SK-N-SH (cell line): Measurements from ENCODE around the gene SZT2.

Experiments used
- CHD2 ChIP-seq: fragments of 150-350 bp; IDR thresholded peaks from 2 replicates; pipeline ENCODE4 v1.6.1; 2018; ENCODE audit warnings: low read length; ENCODE audit not compliant: partially characterized antibody
- EP300 ChIP-seq, 2 experiments: IDR thresholded peaks; 2 replicates each; pipeline versions ENCODE4 v1.4.0 to v1.6.1; 2012; ENCODE audit warnings: borderline replicate concordance in 1 of 2, low read depth in 1 of 2, low read length in 1 of 2
- GATA2 ChIP-seq: sonication (generic); formaldehyde crosslinking; IDR thresholded peaks from 2 replicates; pipeline ENCODE4 v1.5.0; 2020; ENCODE audit warnings: mild to moderate bottlenecking, missing genetic modification reagents
- MXI1 ChIP-seq: IDR thresholded peaks from 2 replicates; pipeline ENCODE4 v1.6.1; 2012; ENCODE audit warnings: mild to moderate bottlenecking, low read depth, low read length, improper control_type of control experiment
- NRF1 ChIP-seq: IDR thresholded peaks from 2 replicates; pipeline ENCODE4 v1.6.1; 2012; ENCODE audit warnings: low read depth, mild to moderate bottlenecking, low read length
- POLR2AphosphoS5 ChIP-seq: IDR thresholded peaks from 2 replicates; pipeline ENCODE4 v1.6.1; 2012; ENCODE audit warnings: low read depth, low read length
- RAD21 ChIP-seq: IDR thresholded peaks from 2 replicates; pipeline ENCODE4 v1.6.1; 2012; ENCODE audit warnings: mild to moderate bottlenecking, low read length
- RCOR1 ChIP-seq: fragments of 150-350 bp; IDR thresholded peaks from 2 replicates; pipeline ENCODE4 v1.6.1; 2017; ENCODE audit warnings: antibody characterized with exemption, low read length
- RFX5 ChIP-seq: IDR thresholded peaks from 2 replicates; pipeline ENCODE4 v1.6.1; 2012; ENCODE audit warnings: mild to moderate bottlenecking, improper control_type of control experiment, low read length
- TAF1 ChIP-seq: IDR thresholded peaks from 2 replicates; pipeline ENCODE4 v1.6.1; 2012; ENCODE audit warnings: low read depth, mild to moderate bottlenecking, low read length, moderate library complexity, borderline replicate concordance
- TF ChIP-seq, protein P1 (sequence below): fragments of 200-600 bp; sonication (generic); IDR thresholded peaks from 2 replicates; pipeline ENCODE4 v1.6.1; 2017; ENCODE audit warnings: antibody characterized with exemption, mild to moderate bottlenecking, moderate library complexity
- TF ChIP-seq, protein P2 (sequence below): IDR thresholded peaks from 2 replicates; pipeline ENCODE4 v1.6.1; 2012; ENCODE audit warnings: mild to moderate bottlenecking, low read depth, low read length, moderate library complexity
- TF ChIP-seq, protein P3 (sequence below): IDR thresholded peaks from 2 replicates; pipeline ENCODE4 v1.4.0; 2012; ENCODE audit warnings: low read depth
- TF ChIP-seq, protein P4 (sequence below): IDR thresholded peaks from 2 replicates; pipeline ENCODE4 v1.4.0; 2012; ENCODE audit warnings: low read depth, borderline replicate concordance

DNA sequence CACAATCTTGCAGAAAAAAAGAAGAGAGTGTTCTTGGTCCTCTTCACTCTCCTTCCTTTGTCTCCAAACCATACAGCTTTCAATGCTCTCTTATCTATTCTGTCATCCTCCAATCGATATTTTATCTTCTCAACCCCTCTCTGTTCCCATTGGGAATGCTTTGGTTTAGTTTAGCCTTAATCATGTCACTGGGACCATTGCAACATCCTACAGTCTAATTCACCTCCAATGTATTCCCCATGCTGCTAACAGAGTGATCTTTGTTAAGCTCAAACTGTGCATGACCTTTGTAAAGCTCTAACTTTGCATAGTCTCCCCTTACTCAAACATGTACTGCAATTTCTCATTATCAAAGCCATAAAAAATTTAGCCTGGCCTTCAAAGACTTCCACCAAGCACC lies 49.1 kb upstream of the SZT2 start:
- TF ChIP-seq EP300 (IDR thresholded peaks at IDR 0.05; ENCODE audit: borderline replicate concordance in 1 of 2, low read depth in 1 of 2, low read length in 1 of 2) (no peak), CHD2 (no peak), GATA2 (CRISPR knock-in tag) (no peak), RFX5 (no peak), TAF1 (no peak), RCOR1 (no peak), MXI1 (no peak), RAD21 (no peak), NRF1 (no peak), POLR2AphosphoS5 (no peak)
- TF ChIP-seq, protein P1, sequence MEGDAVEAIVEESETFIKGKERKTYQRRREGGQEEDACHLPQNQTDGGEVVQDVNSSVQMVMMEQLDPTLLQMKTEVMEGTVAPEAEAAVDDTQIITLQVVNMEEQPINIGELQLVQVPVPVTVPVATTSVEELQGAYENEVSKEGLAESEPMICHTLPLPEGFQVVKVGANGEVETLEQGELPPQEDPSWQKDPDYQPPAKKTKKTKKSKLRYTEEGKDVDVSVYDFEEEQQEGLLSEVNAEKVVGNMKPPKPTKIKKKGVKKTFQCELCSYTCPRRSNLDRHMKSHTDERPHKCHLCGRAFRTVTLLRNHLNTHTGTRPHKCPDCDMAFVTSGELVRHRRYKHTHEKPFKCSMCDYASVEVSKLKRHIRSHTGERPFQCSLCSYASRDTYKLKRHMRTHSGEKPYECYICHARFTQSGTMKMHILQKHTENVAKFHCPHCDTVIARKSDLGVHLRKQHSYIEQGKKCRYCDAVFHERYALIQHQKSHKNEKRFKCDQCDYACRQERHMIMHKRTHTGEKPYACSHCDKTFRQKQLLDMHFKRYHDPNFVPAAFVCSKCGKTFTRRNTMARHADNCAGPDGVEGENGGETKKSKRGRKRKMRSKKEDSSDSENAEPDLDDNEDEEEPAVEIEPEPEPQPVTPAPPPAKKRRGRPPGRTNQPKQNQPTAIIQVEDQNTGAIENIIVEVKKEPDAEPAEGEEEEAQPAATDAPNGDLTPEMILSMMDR, result no peak
- TF ChIP-seq, protein P2, sequence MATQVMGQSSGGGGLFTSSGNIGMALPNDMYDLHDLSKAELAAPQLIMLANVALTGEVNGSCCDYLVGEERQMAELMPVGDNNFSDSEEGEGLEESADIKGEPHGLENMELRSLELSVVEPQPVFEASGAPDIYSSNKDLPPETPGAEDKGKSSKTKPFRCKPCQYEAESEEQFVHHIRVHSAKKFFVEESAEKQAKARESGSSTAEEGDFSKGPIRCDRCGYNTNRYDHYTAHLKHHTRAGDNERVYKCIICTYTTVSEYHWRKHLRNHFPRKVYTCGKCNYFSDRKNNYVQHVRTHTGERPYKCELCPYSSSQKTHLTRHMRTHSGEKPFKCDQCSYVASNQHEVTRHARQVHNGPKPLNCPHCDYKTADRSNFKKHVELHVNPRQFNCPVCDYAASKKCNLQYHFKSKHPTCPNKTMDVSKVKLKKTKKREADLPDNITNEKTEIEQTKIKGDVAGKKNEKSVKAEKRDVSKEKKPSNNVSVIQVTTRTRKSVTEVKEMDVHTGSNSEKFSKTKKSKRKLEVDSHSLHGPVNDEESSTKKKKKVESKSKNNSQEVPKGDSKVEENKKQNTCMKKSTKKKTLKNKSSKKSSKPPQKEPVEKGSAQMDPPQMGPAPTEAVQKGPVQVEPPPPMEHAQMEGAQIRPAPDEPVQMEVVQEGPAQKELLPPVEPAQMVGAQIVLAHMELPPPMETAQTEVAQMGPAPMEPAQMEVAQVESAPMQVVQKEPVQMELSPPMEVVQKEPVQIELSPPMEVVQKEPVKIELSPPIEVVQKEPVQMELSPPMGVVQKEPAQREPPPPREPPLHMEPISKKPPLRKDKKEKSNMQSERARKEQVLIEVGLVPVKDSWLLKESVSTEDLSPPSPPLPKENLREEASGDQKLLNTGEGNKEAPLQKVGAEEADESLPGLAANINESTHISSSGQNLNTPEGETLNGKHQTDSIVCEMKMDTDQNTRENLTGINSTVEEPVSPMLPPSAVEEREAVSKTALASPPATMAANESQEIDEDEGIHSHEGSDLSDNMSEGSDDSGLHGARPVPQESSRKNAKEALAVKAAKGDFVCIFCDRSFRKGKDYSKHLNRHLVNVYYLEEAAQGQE, result no peak
- TF ChIP-seq, protein P3, sequence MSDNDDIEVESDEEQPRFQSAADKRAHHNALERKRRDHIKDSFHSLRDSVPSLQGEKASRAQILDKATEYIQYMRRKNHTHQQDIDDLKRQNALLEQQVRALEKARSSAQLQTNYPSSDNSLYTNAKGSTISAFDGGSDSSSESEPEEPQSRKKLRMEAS, result no peak
- TF ChIP-seq, protein P4, sequence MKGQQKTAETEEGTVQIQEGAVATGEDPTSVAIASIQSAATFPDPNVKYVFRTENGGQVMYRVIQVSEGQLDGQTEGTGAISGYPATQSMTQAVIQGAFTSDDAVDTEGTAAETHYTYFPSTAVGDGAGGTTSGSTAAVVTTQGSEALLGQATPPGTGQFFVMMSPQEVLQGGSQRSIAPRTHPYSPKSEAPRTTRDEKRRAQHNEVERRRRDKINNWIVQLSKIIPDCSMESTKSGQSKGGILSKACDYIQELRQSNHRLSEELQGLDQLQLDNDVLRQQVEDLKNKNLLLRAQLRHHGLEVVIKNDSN, result no peak
